Astrocyte (in vitro differentiated cells and primary cell): ENCODE data around the gene SLC9C1. TPM values are rescaled to one million over a fixed set of nuclear protein-coding genes. Genes with fewer than 3 reads are reported as not detected.

ENCODE experiments used
- DNase-seq: peaks from one replicate; pipeline ENCODE4 v3.0.0-alpha.2; 2010; ENCODE audit warnings: low read depth
- FAIRE-seq: peaks from 2 replicates; lab custom pipeline; 2011; peaks lifted over from hg19 to GRCh38; lab: Jason Lieb, UNC
- H2AFZ ChIP-seq: 2 replicates; pipeline ENCODE4 v1.6.0; 2012; ENCODE audit warnings: low read depth, low read length, inconsistent platforms
- H3K27ac ChIP-seq: 2 replicates; pipeline ENCODE4 v1.5.1; 2011; ENCODE audit warnings: low read depth, low read length, inconsistent platforms
- H3K27me3 ChIP-seq: 2 replicates; pipeline ENCODE4 v1.6.0; 2011; ENCODE audit warnings: low read length, inconsistent platforms; ENCODE audit not compliant: insufficient read depth
- H3K36me3 ChIP-seq: 2 replicates; pipeline ENCODE4 v1.5.1; 2011; ENCODE audit warnings: low read length, inconsistent platforms; ENCODE audit not compliant: insufficient read depth
- H3K4me1 ChIP-seq: 2 replicates; pipeline ENCODE4 v1.5.1; 2011; ENCODE audit warnings: low read length, inconsistent platforms; ENCODE audit not compliant: insufficient read depth
- H3K4me2 ChIP-seq: 2 replicates; pipeline ENCODE4 v1.6.0; 2012; ENCODE audit warnings: low read length, inconsistent platforms
- H3K4me3 ChIP-seq: 2 replicates; pipeline ENCODE4 v1.5.1; 2011; ENCODE audit warnings: low read depth, mild to moderate bottlenecking, low read length, inconsistent platforms; ENCODE audit not compliant: insufficient read depth
- H3K79me2 ChIP-seq: 2 replicates; pipeline ENCODE4 v1.6.0; 2012; ENCODE audit warnings: mild to moderate bottlenecking, low read length, inconsistent platforms; ENCODE audit not compliant: insufficient read depth
- H3K9ac ChIP-seq: 2 replicates; pipeline ENCODE4 v1.6.0; 2012; ENCODE audit warnings: mild to moderate bottlenecking, low read length, inconsistent platforms
- H3K9me3 ChIP-seq: 2 replicates; pipeline ENCODE4 v1.5.1; 2012; ENCODE audit warnings: low read depth, mild to moderate bottlenecking, low read length, inconsistent platforms; ENCODE audit not compliant: insufficient read depth
- H4K20me1 ChIP-seq: 2 replicates; pipeline ENCODE4 v1.6.0; 2012; ENCODE audit warnings: low read length, inconsistent platforms; ENCODE audit not compliant: insufficient read depth
- H3K27ac Mint-ChIP-seq: one replicate; pipeline ENCODE4 v1.8.0; 2021; ENCODE audit warnings: mild to moderate bottlenecking, mixed read lengths; ENCODE audit not compliant: unreplicated experiment
- H3K27me3 Mint-ChIP-seq: one replicate; pipeline ENCODE4 v1.8.0; 2021; ENCODE audit warnings: low read depth, mixed read lengths; ENCODE audit not compliant: unreplicated experiment
- H3K36me3 Mint-ChIP-seq: one replicate; pipeline ENCODE4 v1.8.0; 2021; ENCODE audit warnings: low read depth, mixed read lengths; ENCODE audit not compliant: unreplicated experiment
- H3K4me1 Mint-ChIP-seq: one replicate; pipeline ENCODE4 v1.8.0; 2021; ENCODE audit warnings: low read depth, mixed read lengths; ENCODE audit not compliant: unreplicated experiment
- H3K4me3 Mint-ChIP-seq: one replicate; pipeline ENCODE4 v1.8.0; 2021; ENCODE audit warnings: mild to moderate bottlenecking, moderate library complexity, mixed read lengths; ENCODE audit not compliant: unreplicated experiment
- H3K9me3 Mint-ChIP-seq: one replicate; pipeline ENCODE4 v1.8.0; 2021; ENCODE audit warnings: mild to moderate bottlenecking, mixed read lengths; ENCODE audit not compliant: unreplicated experiment
- CTCF ChIP-seq: IDR thresholded peaks from 2 replicates; pipeline ENCODE4 v1.5.1; 2011; ENCODE audit warnings: low read depth, mild to moderate bottlenecking, inconsistent platforms, low read length, moderate library complexity; ENCODE audit not compliant: insufficient read depth
- EZH2 ChIP-seq: IDR thresholded peaks from 2 replicates; pipeline ENCODE4 v1.6.1; 2012; ENCODE audit warnings: mild to moderate bottlenecking, low read length, inconsistent platforms; ENCODE audit not compliant: insufficient read depth
- total RNA-seq: library from RNA; stranded (reverse); gene quantifications from 2 replicates; pipeline ENCODE4 v1.2.1, GENCODE V29; 2021

SLC9C1 gene
- total RNA-seq, 1 donor from 2014 or later, result not detected

DNA sequence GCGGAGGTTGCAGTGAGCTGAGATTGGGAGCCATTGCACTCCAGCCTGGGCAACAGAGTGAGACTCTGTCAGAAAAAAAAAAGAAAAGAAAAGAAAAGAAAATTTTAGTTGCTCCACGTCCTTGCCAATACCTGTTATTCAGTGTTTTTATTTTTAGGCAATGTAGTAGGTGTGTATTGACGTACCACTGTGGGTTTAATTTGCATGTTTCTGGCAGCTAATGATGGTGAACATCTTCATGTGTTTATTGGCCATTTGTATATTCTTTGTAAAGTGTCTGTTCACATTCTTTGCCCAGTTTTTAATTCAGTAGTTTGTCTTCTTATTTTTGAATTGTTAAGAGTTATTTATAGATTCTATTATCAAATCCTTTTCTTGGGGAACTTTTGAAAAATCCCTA, 122.9 kb downstream of the SLC9C1 start:
- no peaks in the 10 kb centered on the region for H3K9me3 ChIP-seq
- H4K20me1 ChIP-seq, result no peaks in the 10 kb centered on the region
- Mint-ChIP-seq H3K36me3 (peaks cover 5% of the 10 kb centered on the region), H3K4me1 (no peaks in the 10 kb centered on the region), H3K27me3 (no peaks in the 10 kb centered on the region), H3K9me3 (peaks cover 2% of the 10 kb centered on the region), H3K4me3 (no peak overlapping the region), H3K27ac (no peak overlapping the region)
- no peak overlapping the region for H3K9ac ChIP-seq
- H3K79me2 ChIP-seq, result no peaks in the 10 kb centered on the region
- TF ChIP-seq EZH2 (no peak), CTCF (no peak)
- H3K36me3 ChIP-seq, result no peaks in the 10 kb centered on the region
- H3K4me1 ChIP-seq, result no peaks in the 10 kb centered on the region
- H3K27me3 ChIP-seq, result no peaks in the 10 kb centered on the region
- no peak overlapping the region for H2AFZ ChIP-seq
- no peak overlapping the region for H3K4me3 ChIP-seq
- H3K27ac ChIP-seq, result no peak overlapping the region
- H3K4me2 ChIP-seq, result no peak overlapping the region
- DNase-seq, result no peak
- FAIRE-seq, result no peak

GRCh38 chr3:112170046-112170445, 124.0 kb downstream of the SLC9C1 start:
- H3K27me3 Mint-ChIP-seq, result no peaks in the 10 kb centered on the region
- no peak overlapping the region for H3K4me2 ChIP-seq
- no peaks in the 10 kb centered on the region for H3K79me2 ChIP-seq
- no peak for FAIRE-seq
- no peak overlapping the region for H3K9ac ChIP-seq
- H3K27ac Mint-ChIP-seq, result no peak overlapping the region
- H2AFZ ChIP-seq, result no peak overlapping the region
- no peaks in the 10 kb centered on the region for H3K36me3 ChIP-seq
- no peaks in the 10 kb centered on the region for H3K4me1 Mint-ChIP-seq
- TF ChIP-seq CTCF (no peak), EZH2 (no peak)
- H3K4me1 ChIP-seq, result no peaks in the 10 kb centered on the region
- H3K36me3 Mint-ChIP-seq, result peaks cover 7% of the 10 kb centered on the region
- H3K4me3 ChIP-seq, result no peak overlapping the region
- no peaks in the 10 kb centered on the region for H4K20me1 ChIP-seq
- no peaks in the 10 kb centered on the region for H3K9me3 ChIP-seq
- H3K27ac ChIP-seq, result no peak overlapping the region
- no peak overlapping the region for H3K4me3 Mint-ChIP-seq
- DNase-seq, result no peak
- H3K27me3 ChIP-seq, result no peaks in the 10 kb centered on the region
- H3K9me3 Mint-ChIP-seq, result peaks cover 4% of the 10 kb centered on the region

DNA sequence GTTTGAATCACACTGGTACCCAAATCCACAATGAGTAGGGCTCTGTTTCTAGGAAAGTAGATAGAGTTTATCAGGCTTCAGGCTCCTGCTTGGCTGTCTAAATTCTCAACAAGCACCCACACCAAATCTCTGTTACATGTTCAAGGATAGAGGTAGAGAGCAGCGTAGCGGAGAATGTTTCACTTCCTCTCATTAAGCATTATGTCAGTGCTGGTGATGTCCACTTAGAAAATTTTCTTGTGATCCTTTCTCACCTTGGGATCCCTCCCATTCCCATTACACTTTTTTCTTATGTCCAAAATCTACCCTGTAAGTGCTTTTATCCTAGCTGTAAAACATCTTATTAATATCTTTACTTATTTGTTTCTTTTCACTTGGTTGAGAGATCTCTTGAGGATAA, 126.3 kb downstream of the SLC9C1 start:
- H3K4me2 ChIP-seq, result no peak overlapping the region
- no peaks in the 10 kb centered on the region for H3K4me1 Mint-ChIP-seq

More for the DNA sequence above, 126.3 kb downstream of the SLC9C1 start:
- Histone ChIP-seq H3K4me1 (no peaks in the 10 kb centered on the region), H4K20me1 (no peaks in the 10 kb centered on the region), H3K79me2 (no peaks in the 10 kb centered on the region), H3K4me3 (no peak overlapping the region), H3K27me3 (no peaks in the 10 kb centered on the region), H3K27ac (no peak overlapping the region), H3K9me3 (no peaks in the 10 kb centered on the region), H2AFZ (no peak overlapping the region), H3K36me3 (no peaks in the 10 kb centered on the region), H3K9ac (no peak overlapping the region)
- no peak for TF ChIP-seq CTCF
- no peak for TF ChIP-seq EZH2
- FAIRE-seq (no peak), DNase-seq (no peak)
- peaks cover 9% of the 10 kb centered on the region for H3K36me3 Mint-ChIP-seq
- no peak overlapping the region for H3K4me3 Mint-ChIP-seq
- peaks cover 7% of the 10 kb centered on the region for H3K9me3 Mint-ChIP-seq
- no peaks in the 10 kb centered on the region for H3K27me3 Mint-ChIP-seq
- H3K27ac Mint-ChIP-seq, result no peak overlapping the region
